Measurements from ENCODE around the gene AMACR. TPM values are rescaled to one million over a fixed set of nuclear protein-coding genes. Genes with fewer than 3 reads are reported as not detected.

Gene AMACR
- total RNA-seq, 1 donor: 15.2 TPM

DNA sequence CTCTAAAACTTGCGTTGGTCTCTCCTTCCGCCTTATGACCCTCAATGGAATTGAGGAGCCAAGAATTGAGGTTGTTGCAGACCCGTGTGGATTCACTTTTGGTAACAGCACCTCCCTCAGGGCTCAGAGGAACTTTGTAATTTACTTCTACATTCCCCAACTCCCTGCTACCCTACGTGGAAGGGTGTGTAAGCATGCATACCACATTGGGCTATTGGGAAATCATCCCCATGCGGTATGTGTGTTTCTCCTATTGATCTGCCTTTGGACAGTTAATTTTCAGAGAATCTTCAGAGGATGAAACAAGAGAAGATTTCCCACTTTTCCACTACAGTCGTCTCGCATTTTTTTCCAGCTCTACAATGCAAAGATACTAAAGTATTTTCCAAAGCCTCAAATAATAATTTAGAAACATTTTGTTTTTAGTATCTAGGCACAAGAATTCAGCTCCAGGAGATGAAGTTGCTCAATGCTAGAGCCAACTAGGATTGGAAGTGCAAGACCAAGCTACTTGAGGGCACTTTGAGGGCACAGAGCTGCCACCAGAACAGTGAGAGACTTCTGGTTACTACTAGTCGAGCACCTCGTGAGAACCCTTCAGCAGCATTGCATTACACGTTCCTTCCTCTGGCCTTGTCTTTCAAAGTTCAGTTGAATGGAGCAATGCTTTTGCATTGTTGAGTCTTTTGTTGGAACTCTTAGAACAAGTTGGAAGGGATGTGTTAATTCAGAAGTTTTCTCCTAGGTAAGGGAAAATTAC lies 31.7 kb upstream of the AMACR start:
- TF ChIP-seq, protein P1, sequence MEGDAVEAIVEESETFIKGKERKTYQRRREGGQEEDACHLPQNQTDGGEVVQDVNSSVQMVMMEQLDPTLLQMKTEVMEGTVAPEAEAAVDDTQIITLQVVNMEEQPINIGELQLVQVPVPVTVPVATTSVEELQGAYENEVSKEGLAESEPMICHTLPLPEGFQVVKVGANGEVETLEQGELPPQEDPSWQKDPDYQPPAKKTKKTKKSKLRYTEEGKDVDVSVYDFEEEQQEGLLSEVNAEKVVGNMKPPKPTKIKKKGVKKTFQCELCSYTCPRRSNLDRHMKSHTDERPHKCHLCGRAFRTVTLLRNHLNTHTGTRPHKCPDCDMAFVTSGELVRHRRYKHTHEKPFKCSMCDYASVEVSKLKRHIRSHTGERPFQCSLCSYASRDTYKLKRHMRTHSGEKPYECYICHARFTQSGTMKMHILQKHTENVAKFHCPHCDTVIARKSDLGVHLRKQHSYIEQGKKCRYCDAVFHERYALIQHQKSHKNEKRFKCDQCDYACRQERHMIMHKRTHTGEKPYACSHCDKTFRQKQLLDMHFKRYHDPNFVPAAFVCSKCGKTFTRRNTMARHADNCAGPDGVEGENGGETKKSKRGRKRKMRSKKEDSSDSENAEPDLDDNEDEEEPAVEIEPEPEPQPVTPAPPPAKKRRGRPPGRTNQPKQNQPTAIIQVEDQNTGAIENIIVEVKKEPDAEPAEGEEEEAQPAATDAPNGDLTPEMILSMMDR (IDR thresholded peaks at IDR 0.05; ENCODE audit: extremely low read depth, low read depth, low read length): no peak
- H3K27ac ChIP-seq (ENCODE audit: low read depth, low read length): no peak overlapping the region
- no peak overlapping the region for H3K4me3 ChIP-seq (ENCODE audit: insufficient read depth, low read length)

DNA sequence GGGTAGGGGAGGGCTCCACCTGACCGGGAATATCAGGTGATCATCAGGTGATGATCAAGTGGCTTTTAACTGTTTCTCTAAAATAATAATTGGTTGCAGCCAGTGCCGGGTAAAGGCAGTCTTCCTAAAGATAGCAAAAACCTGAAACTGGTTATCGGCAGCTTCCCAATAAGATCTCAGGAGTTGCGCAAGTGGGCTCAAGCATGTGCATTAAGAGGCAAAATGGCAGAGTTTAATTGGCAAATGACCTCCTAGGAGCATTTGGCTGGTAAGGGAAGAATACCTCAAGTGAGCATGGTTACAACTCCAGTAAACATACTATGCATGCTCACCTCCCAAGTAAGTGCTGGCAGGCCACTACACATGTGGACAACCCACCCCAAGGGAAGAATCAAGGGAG lies 31.0 kb upstream of the AMACR start:
- H3K4me2 ChIP-seq (ENCODE audit: insufficient read depth, low read length): no peak overlapping the region
- no peaks in the 10 kb centered on the region for H3K36me3 ChIP-seq (ENCODE audit: insufficient read depth, low read length)
- no peaks in the 10 kb centered on the region for H3K4me1 ChIP-seq (ENCODE audit: insufficient read depth, low read length)
- H3K4me3 ChIP-seq (ENCODE audit: insufficient read depth, low read length): no peak overlapping the region
- no peak for DNase-seq (ENCODE audit: insufficient read length, low spot score, missing footprints)
- H3K79me2 ChIP-seq (ENCODE audit: insufficient read depth, low read length): no peaks in the 10 kb centered on the region
- H2AFZ ChIP-seq (ENCODE audit: low read length): no peak overlapping the region
- no peaks in the 10 kb centered on the region for H3K9me3 ChIP-seq (ENCODE audit: low read depth, low read length)
- H3K27me3 ChIP-seq (ENCODE audit: insufficient read depth, low read length): no peaks in the 10 kb centered on the region
- H4K20me1 ChIP-seq (ENCODE audit: insufficient read depth, low read length): no peaks in the 10 kb centered on the region
- TF ChIP-seq, protein P1 (IDR thresholded peaks at IDR 0.05; ENCODE audit: extremely low read depth, low read depth, low read length): no peak
- no peak overlapping the region for H3K27ac ChIP-seq (ENCODE audit: low read depth, low read length)

More for the DNA sequence above, 31.7 kb upstream of the AMACR start:
- H3K36me3 ChIP-seq (ENCODE audit: insufficient read depth, low read length): no peaks in the 10 kb centered on the region
- H2AFZ ChIP-seq (ENCODE audit: low read length): no peak overlapping the region
- no peaks in the 10 kb centered on the region for H3K79me2 ChIP-seq (ENCODE audit: insufficient read depth, low read length)
- H4K20me1 ChIP-seq (ENCODE audit: insufficient read depth, low read length): no peaks in the 10 kb centered on the region
- DNase-seq (ENCODE audit: insufficient read length, low spot score, missing footprints): no peak
- H3K4me1 ChIP-seq (ENCODE audit: insufficient read depth, low read length): no peaks in the 10 kb centered on the region
- H3K9me3 ChIP-seq (ENCODE audit: low read depth, low read length): no peaks in the 10 kb centered on the region
- no peak overlapping the region for H3K4me2 ChIP-seq (ENCODE audit: insufficient read depth, low read length)
- no peaks in the 10 kb centered on the region for H3K27me3 ChIP-seq (ENCODE audit: insufficient read depth, low read length)

DNA sequence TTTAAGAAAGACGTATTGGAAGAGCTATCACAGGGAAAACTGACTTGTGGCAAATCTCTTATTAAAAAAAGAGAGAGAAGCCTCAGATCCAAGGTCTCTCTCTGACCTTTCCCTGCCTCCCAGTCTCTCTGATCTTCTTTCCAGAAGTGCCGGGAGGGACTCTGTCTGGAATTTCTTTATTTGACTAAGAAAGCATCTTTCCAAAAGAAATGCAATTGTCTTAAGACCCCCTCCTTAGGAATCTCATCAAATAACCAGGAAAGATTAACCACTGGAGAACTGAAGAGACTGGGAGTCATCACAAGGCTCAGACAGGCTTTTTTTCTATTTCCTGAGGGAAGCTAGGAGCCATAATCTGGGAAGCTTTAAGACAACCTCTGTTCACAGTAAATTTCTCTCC lies 30.5 kb upstream of the AMACR start:
- Histone ChIP-seq H3K27me3 (ENCODE audit: insufficient read depth, low read length) (no peaks in the 10 kb centered on the region), H3K79me2 (ENCODE audit: insufficient read depth, low read length) (no peaks in the 10 kb centered on the region), H3K4me1 (ENCODE audit: insufficient read depth, low read length) (no peaks in the 10 kb centered on the region), H3K4me2 (ENCODE audit: insufficient read depth, low read length) (no peak overlapping the region), H3K4me3 (ENCODE audit: insufficient read depth, low read length) (no peak overlapping the region), H3K36me3 (ENCODE audit: insufficient read depth, low read length) (no peaks in the 10 kb centered on the region), H2AFZ (ENCODE audit: low read length) (no peak overlapping the region), H3K9me3 (ENCODE audit: low read depth, low read length) (no peaks in the 10 kb centered on the region), H3K27ac (ENCODE audit: low read depth, low read length) (no peak overlapping the region), H4K20me1 (ENCODE audit: insufficient read depth, low read length) (no peaks in the 10 kb centered on the region)
- no peak for DNase-seq (ENCODE audit: insufficient read length, low spot score, missing footprints)
- TF ChIP-seq, protein P1 (IDR thresholded peaks at IDR 0.05; ENCODE audit: extremely low read depth, low read depth, low read length): no peak

DNA sequence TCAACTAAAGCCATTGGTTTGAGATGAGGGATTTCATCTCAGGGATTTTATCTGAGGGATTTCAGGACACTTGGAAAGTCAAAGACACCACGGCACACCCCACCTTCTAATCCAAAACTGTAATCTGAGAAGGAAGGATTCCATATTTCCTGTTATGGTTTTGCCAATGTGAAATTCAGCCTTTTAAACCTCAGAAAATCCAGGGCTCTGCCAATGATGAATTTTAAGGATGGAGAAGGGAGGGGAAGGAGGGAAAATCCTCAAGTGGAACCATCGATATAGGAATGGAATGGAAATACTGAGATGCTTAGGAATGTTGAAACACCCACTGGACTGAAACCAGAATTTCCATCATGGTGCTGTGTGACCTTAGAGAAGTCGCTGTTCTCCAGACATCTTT lies 29.9 kb upstream of the AMACR start:
- TF ChIP-seq, protein P1 (IDR thresholded peaks at IDR 0.05; ENCODE audit: extremely low read depth, low read depth, low read length): no peak
- H4K20me1 ChIP-seq (ENCODE audit: insufficient read depth, low read length): no peaks in the 10 kb centered on the region
- H3K9me3 ChIP-seq (ENCODE audit: low read depth, low read length): no peaks in the 10 kb centered on the region
- DNase-seq (ENCODE audit: insufficient read length, low spot score, missing footprints): no peak
- no peak overlapping the region for H2AFZ ChIP-seq (ENCODE audit: low read length)
- no peaks in the 10 kb centered on the region for H3K79me2 ChIP-seq (ENCODE audit: insufficient read depth, low read length)
- H3K27me3 ChIP-seq (ENCODE audit: insufficient read depth, low read length): no peaks in the 10 kb centered on the region
- H3K4me2 ChIP-seq (ENCODE audit: insufficient read depth, low read length): no peak overlapping the region
- no peak overlapping the region for H3K27ac ChIP-seq (ENCODE audit: low read depth, low read length)
- H3K4me1 ChIP-seq (ENCODE audit: insufficient read depth, low read length): no peaks in the 10 kb centered on the region
- no peaks in the 10 kb centered on the region for H3K36me3 ChIP-seq (ENCODE audit: insufficient read depth, low read length)
- H3K4me3 ChIP-seq (ENCODE audit: insufficient read depth, low read length): no peak overlapping the region
